ENCODE data around the gene PRDM15.

DNA sequence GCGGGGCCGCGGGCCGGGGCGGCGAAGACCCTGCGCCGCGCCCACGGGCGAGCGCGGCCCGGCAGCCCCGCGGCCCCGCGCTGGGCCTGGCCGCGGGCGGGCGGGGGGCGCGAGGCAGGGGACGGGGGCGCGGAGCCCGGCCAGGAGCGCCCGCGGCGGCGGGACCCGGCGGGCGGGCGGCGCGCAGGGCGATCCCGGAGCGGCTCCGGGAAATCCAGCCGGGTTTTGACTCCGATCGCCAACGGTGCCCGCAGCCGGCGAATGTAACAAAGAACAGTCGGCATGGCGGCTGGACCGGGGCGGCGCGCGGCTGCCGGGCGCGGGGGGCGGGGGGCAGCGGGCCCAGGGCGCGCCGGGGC, 334 bp downstream of the PRDM15 start:
- TF ChIP-seq, protein P1, sequence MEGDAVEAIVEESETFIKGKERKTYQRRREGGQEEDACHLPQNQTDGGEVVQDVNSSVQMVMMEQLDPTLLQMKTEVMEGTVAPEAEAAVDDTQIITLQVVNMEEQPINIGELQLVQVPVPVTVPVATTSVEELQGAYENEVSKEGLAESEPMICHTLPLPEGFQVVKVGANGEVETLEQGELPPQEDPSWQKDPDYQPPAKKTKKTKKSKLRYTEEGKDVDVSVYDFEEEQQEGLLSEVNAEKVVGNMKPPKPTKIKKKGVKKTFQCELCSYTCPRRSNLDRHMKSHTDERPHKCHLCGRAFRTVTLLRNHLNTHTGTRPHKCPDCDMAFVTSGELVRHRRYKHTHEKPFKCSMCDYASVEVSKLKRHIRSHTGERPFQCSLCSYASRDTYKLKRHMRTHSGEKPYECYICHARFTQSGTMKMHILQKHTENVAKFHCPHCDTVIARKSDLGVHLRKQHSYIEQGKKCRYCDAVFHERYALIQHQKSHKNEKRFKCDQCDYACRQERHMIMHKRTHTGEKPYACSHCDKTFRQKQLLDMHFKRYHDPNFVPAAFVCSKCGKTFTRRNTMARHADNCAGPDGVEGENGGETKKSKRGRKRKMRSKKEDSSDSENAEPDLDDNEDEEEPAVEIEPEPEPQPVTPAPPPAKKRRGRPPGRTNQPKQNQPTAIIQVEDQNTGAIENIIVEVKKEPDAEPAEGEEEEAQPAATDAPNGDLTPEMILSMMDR (IDR thresholded peaks at IDR 0.05), result no peak
- TF ChIP-seq POLR2A (IDR thresholded peaks at IDR 0.05), result no peak
- peak in 1 of 3 donors; percentile 7 for TF ChIP-seq POLR2AphosphoS5 (IDR thresholded peaks at IDR 0.05)

Measured in suprapubic skin (tissue), 4 donors.